NCI-H2107 treated with DMSO at 0.1 percent for 48 hours (cell line): ENCODE results near the gene RNPEPL1.

ENCODE experiments used
- DNase-seq: peaks from one replicate; lab custom pipeline; 2025; ENCODE audit not compliant: unreplicated experiment; lab: John Stamatoyannopoulos, UW

RNPEPL1 gene

DNA sequence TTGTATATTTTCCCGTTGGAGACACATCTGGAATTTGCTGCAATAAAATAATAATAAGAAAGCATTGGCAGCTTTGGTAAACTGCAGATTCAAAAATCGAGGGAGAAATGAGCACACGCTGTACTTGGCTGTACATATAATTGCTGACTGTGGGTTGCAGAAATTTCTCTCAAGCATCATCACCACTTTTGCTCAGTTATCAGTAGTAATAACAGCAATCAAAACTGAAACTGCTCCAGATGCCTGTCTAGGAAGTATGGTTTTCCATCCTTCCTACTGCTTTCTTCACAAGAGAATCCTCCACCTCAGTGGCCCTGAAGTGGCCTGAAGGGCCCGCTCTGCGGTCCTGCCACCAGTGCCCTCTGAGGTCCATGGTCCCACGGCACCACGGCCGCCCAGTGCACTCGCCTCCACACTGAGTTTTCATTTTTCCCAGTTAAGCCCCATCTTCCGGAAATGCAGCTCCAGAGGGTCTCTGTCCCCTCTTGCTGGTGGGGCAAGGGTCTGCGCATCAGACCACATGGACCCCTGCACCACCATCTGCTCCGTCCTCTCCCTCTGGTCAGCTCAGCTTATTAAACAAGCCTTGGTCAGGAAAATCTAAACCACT is 4.2 kb upstream of the RNPEPL1 start:
- no peak for DNase-seq

DNA sequence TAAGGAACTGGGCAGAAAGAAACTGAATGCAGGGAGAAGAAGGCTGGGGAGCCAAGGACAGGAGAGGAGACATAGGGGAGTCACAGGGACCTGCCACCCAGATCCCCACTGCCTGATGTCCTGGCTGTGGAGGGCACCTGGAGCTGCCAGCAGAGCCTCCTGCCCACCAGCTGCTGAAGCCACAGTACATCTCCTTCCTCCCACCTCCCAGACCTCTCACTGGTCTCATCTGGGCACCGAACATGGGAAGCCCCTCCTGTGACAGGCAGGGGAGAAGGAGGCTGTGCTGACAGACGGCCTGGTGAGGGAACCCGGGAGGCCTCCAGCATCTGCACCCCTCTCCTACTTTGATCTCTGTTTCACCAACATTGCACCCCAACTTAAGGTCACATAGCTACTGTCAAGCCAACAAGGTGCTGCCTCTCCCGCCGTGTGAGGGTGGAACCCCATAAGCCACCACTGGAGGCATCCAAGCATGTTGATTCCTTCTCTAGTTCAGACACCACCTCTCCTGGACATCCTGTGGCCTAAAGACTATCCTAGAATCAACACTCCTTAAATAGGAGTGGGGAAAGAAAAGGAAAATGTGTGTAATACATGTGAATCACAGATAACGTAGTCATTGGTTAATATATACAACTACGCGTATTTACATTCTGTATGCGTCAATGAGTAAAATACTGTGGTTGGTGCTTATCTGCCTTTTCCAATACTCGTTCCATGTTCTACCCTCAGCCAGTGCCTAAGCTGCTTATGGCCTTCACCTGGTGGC is 3.5 kb upstream of the RNPEPL1 start:
- no peak for DNase-seq

DNA sequence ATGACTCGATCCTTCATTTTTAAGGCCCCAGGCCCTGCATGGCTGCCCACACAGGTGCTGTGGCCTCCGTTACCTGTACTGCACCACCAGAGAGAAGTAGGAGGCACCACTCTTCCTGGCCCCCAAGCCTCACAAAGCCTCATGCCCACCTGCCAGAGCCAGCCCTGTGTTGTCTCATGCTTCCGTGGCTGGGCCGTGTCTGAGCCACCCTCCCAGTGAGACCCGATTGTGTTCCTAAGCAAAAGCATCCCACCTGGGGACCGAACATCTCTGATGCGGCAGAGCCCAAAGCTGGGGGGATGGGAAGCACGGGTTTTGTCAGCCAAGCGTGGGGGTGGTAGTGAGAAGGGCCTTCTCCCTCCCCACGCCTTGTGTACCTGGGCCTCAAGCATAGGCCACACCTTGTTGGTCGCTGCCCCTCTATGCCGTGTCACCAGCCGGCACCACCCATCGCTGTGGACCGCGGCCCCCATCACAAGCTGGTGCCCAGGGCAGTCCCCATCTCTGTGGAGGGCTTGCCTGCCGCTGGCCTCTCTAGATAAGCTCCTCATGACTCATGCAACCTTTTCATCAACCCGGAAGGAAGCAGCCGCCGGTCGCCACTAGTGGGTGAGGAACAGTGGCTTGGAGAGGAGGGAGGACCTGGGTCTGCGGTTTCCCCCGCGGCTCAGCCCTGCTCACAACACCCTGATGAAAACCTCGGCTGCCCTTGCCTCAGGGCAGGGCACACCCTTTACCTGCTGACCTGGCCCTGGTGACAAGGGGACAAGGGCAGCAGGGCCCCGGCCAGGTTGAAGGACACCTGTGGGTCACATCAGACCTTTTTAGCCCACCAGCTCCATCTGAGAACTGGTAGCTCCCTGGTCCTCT is 2.7 kb upstream of the RNPEPL1 start:
- DNase-seq: peak; percentile 59

DNA sequence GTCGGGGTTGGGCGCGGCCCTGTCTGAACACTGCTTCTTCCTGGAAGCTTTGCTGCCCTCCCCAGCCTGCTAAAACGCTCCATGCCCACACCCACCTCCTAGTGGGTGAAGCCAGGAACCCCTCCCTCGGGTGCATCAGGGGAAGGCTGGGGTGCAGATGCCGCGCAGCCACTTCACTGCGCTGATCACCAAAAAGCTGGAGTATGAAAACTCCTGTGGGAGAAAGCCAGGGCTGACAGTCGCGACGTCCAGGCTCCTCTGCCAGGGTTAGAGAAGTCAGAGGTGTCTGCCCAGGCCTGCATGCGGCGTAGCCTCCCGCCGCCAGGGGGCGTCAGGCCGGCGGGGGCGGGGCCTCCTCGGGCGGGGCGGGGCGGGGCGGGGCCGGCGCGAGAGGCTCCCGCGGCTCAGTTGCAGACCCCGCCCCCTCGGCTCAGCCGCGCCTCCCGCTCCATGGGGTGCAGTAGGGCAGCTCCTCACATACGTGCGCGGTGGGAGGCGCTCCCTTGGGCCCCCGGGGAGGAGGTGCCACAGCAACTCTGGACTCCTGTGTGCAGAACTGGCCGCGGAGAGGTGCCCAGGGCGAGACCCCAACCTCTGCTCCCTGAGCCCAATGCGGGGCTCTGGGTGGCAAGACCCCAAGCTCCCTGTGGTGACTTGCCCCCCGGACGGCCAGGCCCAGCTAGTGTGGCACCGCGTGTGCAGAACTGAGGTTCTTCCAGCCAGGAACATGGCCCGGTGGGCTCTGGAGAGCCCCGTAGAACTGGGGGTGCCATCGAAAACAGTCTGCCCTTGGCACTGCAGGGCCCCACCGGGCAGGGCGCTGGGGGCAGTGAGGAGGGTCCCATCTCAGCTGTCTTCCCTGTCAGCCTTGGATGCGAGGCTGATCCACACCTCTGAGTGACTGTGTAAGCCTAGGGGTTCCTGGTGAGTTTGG is 1.8 kb upstream of the RNPEPL1 start:
- DNase-seq: peak; percentile 45

DNA sequence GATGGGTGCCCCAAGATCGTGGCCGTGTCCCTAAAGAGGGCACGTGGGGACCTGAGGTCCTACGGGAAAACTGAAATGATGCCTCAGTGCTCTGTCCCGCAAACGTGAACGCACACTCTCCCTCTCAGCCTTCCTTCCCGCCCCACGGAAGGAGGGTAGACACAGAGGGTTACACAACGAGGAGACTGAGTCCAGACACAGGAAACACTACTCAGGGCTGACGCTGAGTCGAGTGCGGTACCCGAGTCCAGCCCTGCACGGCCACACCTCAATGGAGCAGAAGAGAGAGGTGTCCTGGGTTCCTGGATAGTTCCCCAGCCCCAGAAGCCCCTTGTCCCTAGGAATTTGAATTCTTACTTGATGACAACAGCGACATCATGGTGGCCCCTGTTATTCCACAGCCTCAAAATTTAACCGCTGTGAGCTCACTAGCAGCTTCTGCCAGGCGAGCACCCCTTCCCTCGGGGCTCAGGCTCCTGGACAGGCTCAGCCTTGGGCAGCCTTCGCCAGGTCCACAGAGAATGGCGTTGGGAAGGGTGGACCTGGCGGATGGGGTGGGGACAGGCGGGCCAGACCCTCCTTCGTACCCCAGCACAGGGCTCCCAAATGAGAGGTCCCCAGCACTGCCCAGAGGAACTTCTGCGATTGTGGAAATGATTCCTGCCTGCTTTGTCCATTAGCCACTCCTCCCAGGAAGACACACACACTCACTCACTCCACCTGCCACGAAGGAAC is 980 bp upstream of the RNPEPL1 start:
- no peak for DNase-seq

DNA sequence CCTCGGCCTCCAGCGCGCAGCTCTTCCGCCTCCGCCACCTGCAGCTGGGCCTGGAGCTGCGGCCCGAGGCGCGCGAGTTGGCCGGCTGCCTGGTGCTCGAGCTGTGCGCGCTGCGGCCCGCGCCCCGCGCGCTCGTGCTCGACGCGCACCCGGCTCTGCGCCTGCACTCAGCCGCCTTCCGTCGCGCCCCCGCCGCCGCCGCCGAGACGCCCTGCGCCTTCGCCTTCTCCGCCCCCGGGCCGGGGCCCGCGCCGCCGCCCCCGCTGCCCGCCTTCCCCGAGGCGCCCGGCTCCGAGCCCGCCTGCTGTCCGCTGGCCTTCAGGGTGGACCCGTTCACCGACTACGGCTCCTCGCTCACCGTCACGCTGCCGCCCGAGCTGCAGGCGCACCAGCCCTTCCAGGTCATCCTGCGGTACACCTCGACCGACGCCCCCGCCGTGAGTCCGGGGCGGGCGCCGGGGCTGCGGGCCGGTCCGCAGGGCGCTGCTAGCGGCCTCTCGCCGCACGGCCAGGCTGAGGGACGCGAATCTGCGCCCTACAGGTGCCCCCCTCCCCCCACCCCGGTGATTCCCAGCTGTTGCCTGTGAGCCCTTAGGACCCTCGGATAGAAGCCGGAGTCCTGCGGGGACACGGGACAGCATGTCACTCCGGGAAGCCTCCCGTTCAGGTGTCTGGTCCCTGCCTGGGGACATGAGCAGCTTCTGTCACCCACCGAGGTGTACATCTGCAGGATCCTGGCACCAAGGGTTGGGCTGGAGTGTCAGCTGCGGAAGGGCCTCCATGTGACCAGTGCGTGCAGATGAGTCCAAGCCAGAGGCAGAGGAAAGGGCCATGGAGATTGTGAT is 616 bp downstream of the RNPEPL1 start:
- no peak for DNase-seq

DNA sequence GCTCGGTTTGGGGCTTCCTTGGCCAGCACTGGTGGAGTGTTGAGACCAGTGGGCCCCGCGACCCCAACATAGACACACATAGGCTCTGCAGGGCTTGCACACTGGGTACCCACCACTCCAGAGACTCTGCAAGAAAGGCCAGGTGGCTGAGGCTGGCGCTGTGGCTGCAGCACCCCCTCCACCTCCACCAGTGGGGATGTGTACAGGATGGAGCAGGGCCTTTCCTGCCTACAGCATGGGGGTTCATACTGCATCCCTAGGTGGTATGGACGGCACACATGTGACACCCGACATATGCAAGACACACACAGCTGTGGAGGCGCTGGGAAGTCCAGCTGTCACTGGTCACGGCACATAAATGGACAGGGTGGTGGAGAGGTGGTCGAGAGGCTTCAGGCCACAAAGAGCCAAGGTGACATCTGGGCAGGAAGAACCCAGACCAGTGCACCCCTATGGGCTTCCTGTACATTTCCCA is 1.3 kb downstream of the RNPEPL1 start:
- no peak for DNase-seq

DNA sequence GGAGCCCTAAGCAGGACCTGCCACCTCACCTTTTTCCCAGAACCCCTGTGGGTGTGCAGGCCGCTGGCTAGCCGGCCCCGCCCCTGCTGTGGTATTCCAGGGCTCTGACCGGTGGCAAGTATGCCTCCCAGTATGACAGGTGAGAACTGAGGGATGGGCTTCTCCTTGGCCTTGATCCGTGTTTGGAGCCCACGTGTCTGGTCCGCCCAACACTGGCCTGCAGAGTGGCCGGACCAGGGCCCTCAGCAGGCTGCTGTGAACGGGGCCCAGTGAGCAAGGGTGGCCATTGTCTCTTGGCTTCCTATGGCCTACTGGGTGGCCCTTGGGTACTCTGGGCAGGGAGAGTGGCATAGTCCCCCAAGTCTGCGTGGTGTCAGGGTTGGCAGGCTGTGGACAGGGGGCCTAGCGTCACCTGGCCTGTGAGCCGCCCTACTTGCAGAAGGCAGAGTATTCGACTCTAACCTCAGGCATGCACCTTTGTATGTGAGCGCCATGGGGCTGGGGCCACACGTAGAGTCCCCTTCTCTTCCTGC is 1.8 kb downstream of the RNPEPL1 start:
- DNase-seq: no peak

DNA sequence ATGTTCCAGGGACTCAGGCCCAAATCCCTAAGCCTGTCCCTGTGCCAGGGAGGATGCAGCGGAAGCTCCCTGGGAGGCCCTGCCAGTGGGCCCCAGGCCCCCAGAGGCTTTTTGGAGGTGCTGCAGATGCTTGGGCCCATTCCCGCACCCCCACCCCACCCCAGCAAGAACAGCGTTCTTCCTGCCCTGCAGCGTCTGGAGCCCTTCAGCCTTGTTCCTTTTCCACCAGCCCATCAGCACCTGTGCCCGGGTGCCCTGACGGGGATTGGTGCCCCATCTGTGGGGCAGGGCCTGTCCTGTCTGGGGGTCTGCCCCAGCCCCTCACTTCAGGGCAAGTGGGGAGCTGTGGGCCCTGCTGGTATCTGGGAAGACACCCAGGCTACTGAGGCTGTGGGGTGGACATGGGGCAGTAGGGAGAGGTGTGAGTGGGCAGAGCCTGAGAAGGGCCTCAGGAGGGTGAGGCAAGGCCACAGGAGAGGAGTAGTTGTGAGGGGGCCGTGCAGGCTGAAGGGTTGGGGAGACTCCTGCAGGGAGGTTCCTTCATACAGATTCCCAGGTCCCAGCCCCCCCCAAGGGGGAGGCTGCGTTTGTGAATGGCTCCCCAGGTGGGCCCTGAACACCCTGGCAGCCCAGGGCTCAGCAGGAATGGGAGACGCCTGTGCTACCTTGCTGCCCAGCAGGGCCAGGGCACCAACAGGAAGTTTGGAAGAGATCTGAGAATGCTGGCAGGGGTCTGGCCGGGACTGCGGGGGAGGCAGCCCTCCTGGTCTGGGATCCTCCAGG is 2.4 kb downstream of the RNPEPL1 start:
- DNase-seq: no peak

DNA sequence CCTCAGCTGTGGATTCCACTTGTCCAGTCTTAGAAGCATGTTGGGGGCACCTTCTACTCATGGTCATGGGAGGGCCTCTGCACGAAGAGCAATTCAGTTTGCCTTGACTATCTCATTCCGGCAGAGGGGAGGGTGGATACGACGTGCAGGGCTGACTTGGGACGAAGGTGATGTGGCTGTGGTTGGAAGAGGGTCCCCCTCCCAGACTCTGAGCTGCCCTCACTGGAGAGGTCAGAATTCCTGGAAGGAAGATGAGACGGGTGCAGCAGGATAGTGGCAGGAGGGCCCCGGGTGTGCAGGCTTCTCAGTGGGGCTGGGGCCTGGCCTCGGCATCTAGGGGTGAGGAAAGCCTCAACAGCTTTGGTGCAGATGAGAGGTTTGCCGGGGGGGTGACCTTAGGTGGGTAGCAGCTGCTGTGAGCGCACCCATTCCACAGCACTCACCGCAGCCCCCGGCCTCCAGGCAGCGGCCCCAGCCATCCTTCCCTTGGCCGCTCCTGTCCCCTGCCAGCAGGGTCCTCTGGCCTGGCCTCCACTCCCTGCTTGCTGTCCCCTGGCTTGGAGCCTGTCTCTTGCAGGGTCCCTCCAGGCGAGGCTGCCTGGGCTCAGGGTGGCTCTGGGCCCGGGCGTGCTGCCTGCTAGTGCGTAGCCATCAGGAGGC is 3.2 kb downstream of the RNPEPL1 start:
- no peak for DNase-seq

DNA sequence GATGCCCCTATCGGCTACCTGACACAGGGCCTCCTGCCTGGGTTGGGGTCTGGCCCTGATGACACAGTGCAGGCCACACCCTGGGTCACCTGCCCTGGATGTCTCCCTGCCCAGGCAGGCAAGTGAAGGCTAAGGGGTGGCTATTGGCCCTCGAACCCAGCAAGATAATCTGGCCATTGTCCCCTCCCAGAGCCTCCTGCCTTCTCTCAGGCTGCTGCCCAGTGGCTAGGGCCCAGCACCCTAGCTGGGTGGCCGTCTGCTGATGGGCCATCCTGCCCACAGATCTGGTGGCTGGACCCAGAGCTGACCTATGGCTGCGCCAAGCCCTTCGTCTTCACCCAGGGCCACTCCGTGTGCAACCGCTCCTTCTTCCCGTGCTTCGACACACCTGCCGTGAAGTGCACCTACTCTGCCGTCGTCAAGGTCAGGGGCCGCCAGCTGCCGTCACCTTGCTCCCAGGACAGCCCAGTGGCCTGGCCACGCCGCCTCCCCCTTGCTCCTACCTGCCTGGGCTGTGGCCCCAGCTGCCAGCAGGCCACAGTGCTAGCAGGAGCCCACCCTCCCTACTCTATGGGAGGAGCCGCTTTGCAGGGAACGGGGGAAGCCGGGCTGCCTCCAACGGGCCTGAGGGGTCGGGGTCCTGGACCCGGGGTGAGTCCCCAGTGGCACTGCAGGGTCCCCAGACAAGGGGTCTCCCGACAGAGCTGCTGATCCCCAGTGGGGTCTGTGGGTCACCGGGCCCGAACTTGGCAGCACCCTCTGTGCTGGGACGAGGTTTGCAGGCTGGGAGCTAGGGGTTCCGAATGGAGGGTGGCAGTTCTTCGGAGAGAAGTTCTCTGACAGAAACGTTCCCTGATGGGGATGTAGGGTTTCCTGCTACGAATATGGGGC is 4.1 kb downstream of the RNPEPL1 start:
- no peak for DNase-seq

DNA sequence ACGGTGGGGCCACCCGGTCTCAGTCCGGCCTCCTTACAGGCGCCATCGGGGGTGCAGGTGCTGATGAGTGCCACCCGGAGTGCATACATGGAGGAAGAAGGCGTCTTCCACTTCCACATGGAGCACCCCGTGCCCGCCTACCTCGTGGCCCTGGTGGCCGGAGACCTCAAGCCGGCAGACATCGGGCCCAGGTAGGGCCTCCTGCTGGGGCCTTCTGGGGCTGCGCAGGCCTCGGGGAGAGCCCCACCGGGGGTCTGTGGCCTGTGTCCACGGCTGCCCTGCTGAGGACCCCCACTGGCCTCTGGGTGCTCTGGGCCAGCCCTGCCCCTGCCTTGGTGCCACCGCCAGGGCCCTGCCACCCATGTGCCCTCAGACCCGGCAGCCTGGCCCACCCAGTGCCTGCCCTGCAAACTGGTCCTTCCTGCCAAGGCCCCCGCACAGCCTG is 4.8 kb downstream of the RNPEPL1 start:
- DNase-seq: no peak

DNA sequence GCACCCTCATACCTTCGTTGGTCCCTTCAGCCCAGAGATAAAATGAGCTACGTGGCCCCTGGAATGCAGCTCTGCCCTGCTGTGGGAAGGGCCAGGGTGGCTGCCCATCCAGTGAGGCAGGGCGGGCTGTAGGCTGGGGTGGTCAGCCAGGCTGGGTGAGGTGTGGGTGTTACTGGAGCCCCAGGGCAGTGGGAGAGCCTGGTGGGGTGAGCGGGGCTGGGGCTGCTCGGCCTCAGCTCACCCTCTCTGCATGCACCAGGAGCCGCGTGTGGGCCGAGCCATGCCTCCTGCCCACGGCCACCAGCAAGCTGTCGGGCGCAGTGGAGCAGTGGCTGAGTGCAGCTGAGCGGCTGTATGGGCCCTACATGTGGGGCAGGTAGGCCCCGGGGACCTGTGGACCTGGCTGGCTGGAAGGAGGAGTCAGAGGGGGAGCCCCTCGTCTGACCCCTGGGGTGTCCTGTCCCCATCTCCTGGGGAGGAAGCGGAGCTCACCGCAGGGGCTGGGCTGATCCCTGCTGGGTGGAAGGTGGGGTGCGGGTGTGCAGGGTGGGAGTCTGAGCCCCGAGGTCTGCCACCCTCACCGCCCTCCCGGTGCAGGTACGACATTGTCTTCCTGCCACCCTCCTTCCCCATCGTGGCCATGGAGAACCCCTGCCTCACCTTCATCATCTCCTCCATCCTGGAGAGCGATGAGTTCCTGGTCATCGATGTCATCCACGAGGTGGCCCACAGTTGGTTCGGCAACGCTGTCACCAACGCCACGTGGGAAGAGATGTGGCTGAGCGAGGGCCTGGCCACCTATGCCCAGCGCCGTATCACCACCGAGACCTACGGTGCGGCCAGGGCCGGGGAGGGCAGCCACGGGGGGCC is 5.5 kb downstream of the RNPEPL1 start:
- DNase-seq: no peak

DNA sequence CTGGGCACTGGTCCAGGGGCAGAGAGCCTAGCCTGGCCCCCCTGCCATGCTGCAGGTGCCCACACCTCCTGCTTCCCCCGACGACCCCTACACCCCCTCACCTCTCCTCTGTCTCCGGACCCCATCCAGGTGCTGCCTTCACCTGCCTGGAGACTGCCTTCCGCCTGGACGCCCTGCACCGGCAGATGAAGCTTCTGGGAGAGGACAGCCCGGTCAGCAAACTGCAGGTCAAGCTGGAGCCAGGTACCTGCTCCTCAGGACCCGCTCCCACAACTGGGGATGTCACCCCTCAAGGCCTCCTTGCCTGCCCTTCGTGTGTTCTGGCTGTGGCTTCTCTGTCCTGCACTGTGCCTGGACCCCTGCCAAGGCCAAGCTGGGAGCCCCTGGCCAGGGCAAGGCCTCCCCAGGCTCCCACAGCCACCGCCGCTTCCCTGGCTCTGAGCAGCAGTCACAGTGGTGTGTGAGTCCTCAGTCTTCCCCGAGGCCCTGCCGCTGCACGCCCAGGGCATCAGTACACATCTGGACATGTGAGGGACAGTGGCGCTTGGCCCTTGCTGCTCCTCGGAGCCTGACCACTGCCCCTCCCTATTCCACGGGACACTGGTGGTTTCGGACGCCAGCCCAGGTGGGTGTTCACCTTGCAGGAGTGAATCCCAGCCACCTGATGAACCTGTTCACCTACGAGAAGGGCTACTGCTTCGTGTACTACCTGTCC is 6.3 kb downstream of the RNPEPL1 start:
- DNase-seq: no peak
